Measurements from ENCODE around the gene ADRA1B. TPM values are rescaled to one million over a fixed set of nuclear protein-coding genes. Genes with fewer than 3 reads are reported as not detected.

The ADRA1B gene
- polyA plus RNA-seq, 2 of the 4 experiments (the other 2 are of a cell fraction): 4.4 to 8.5 TPM

DNA sequence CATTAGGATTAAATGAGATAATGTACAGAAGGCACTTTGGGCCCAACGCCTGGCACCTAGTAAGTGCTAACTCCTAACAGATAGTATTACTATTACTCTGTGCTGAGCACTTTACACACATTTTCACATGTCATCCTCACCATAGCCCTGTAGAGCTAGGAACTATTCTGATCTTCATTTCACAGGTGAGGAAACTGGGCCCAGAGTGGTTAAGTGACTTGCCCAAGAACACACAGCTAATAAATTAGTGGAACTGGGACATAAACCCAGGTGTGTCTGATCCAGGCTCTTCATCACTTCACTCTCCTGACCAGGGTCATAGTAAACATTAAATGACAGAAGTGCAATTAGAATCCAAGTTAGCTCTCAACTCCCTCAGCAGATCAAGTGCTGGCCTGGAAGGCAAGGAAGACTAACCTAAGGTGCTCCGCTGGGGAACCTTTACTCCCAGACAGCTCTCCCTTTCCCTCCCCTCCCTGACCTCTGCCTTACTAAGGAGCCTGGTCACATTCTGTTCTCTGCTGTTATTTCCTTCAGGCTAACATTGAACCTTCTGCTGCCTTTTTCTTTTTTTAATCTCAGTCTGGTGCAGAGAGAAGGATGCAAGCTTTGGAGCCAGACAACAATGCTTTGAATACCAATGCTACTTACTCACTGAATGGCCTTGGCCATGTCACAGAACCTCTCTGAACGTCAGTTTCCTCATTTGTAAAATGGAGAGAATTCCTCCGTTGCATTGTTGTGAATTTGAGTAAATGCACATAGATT is 4.1 kb upstream of the ADRA1B start:
- Histone ChIP-seq H3K4me1 (peaks cover 88% of the 10 kb centered on the region), H3K4me3 (peak overlapping the region; percentile 4; the same call in 1 of the 3 replicates), H3K27ac (peak overlapping the region; percentile 89 to 96), H3K9me3 (no peaks in the 10 kb centered on the region), H3K4me2 (peak overlapping the region; percentile 75)
- FAIRE-seq (peak; percentile 94), DNase-seq (ENCODE audit: low read depth in 1 of 2, low spot score in 1 of 2) (peak; percentile 36 to 78), ATAC-seq (peak; percentile 17 to 51; a peak in 5 of 6 replicates)
- TF ChIP-seq FOSL2 (IDR thresholded peaks at IDR 0.05): 0 out of 2 replicates have a peak, but pooled peaks have one; percentile 13
- TF ChIP-seq FOSL2 (CRISPR knock-in tag; IDR thresholded peaks at IDR 0.05): peak; percentile 86
- TF ChIP-seq TFCP2L1 (CRISPR knock-in tag; IDR thresholded peaks at IDR 0.05): no peak
- no peak for TF ChIP-seq EHF (CRISPR knock-in tag; IDR thresholded peaks at IDR 0.05)
- TF ChIP-seq, protein P1, sequence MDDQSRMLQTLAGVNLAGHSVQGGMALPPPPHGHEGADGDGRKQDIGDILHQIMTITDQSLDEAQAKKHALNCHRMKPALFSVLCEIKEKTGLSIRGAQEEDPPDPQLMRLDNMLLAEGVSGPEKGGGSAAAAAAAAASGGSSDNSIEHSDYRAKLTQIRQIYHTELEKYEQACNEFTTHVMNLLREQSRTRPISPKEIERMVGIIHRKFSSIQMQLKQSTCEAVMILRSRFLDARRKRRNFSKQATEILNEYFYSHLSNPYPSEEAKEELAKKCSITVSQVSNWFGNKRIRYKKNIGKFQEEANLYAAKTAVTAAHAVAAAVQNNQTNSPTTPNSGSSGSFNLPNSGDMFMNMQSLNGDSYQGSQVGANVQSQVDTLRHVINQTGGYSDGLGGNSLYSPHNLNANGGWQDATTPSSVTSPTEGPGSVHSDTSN (IDR thresholded peaks at IDR 0.05): 0 out of 2 replicates have a peak, but pooled peaks have one; percentile 39
- peak; percentile 64; the same call in 1 of the 2 replicates for TF ChIP-seq KDM1A (IDR thresholded peaks at IDR 0.05; ENCODE audit: low read depth)
- TF ChIP-seq CEBPB (IDR thresholded peaks at IDR 0.05): peak in 1 of 2 experiments; percentile 58; a peak in 1 of 4 replicates
- TF ChIP-seq JUN (IDR thresholded peaks at IDR 0.05): peak in 1 of 2 experiments; percentile 31; a peak in 3 of 5 replicates
- TF ChIP-seq HOXB5 (CRISPR knock-in tag; IDR thresholded peaks at IDR 0.05): no peak
- TF ChIP-seq, protein P2, sequence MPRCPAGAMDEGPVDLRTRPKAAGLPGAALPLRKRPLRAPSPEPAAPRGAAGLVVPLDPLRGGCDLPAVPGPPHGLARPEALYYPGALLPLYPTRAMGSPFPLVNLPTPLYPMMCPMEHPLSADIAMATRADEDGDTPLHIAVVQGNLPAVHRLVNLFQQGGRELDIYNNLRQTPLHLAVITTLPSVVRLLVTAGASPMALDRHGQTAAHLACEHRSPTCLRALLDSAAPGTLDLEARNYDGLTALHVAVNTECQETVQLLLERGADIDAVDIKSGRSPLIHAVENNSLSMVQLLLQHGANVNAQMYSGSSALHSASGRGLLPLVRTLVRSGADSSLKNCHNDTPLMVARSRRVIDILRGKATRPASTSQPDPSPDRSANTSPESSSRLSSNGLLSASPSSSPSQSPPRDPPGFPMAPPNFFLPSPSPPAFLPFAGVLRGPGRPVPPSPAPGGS (IDR thresholded peaks at IDR 0.05): no peak
- TF ChIP-seq, protein P3, sequence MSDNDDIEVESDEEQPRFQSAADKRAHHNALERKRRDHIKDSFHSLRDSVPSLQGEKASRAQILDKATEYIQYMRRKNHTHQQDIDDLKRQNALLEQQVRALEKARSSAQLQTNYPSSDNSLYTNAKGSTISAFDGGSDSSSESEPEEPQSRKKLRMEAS (IDR thresholded peaks at IDR 0.05): 0 out of 2 replicates have a peak, but pooled peaks have one; percentile 31
- peak; percentile 14 to 20; a peak in 1 of 5 replicates for TF ChIP-seq RAD21 (conservative IDR thresholded peaks at IDR 0.05 in 1 of 2, IDR thresholded peaks at IDR 0.05 in 1 of 2)
- peak; percentile 79; the same call in 1 of the 2 replicates for TF ChIP-seq GATA3 (IDR thresholded peaks at IDR 0.05; ENCODE audit: borderline replicate concordance)
- peak; percentile 79 for TF ChIP-seq ZFP36 (IDR thresholded peaks at IDR 0.05; ENCODE audit: borderline replicate concordance, partially characterized antibody)
- CTCF ChIA-PET: interaction anchor here (0.8 to 16.6 kb wide), 7 partner anchors 75 to 465 kb away, joined by 3 to 220 read pairs (median 4); no protein-coding TSS in a partner anchor
- whole genome bisulfite sequencing (ENCODE audit: missing lambda C conversion rate): 26% methylated on average over 4 of the region's 4 CpGs
- POLR2A ChIA-PET: interaction anchor here (0.6 to 1.4 kb wide), 4 partner anchors 139 to 461 kb away, joined by 3 to 4 read pairs (median 3); no protein-coding TSS in a partner anchor

DNA sequence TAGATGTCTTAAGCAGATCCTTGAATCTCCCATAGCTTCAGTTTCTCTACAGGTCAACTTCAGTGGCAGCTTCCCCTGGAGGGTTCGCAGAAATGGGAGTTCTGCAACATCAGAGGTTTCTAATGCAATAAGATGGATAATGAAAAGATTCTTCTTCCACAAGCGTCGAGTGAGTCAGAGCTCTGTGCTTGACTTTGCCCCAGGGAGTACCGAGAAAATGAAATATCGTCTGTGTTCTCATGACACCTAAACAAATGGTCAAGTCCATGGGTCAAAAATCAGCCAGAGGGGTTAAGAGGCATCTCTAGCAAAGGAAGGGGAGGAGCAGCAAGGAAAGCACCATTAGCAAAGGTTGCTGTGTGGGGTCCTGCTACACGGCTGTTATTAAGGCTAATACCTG is 3.2 kb upstream of the ADRA1B start:
- ChIA-PET POLR2A (interaction anchor here (0.9 to 1.4 kb wide), 3 partner anchors 140 to 462 kb away, joined by 3 to 4 read pairs (median 3); no protein-coding TSS in a partner anchor), CTCF (interaction anchor here (1.4 to 16.6 kb wide), 5 partner anchors 108 to 466 kb away, joined by 3 to 220 read pairs (median 4); no protein-coding TSS in a partner anchor)
- 0% methylated on average over 6 of the region's 6 CpGs for WGBS (ENCODE audit: missing lambda C conversion rate)
- Histone ChIP-seq H3K4me2 (peak overlapping the region; percentile 75), H3K4me1 (peaks cover 85% of the 10 kb centered on the region), H3K27ac (peak overlapping the region; percentile 89 to 96), H3K9me3 (no peaks in the 10 kb centered on the region), H3K4me3 (no peak overlapping the region; the same call in 2 of the 3 replicates)
- ATAC-seq: peak; percentile 44 to 56
- peak; percentile 97 for FAIRE-seq
- peak; percentile 70 to 94 for DNase-seq (ENCODE audit: low read depth in 1 of 2, low spot score in 1 of 2)
- TF ChIP-seq CHD2 (IDR thresholded peaks at IDR 0.05; ENCODE audit: low read length, partially characterized antibody) (no peak), RFX5 (IDR thresholded peaks at IDR 0.05) (no peak), FOSL2 (IDR thresholded peaks at IDR 0.05) (peak; percentile 86), FOSL2 (CRISPR knock-in tag; IDR thresholded peaks at IDR 0.05) (peak; percentile 91), SMC3 (IDR thresholded peaks at IDR 0.05) (peak; percentile 53), EP300 (IDR thresholded peaks at IDR 0.05) (peak; percentile 78 to 81; a peak in 2 of 5 replicates), NPAS2 (CRISPR knock-in tag; IDR thresholded peaks at IDR 0.05; ENCODE audit: borderline replicate concordance) (no peak), RNF2 (IDR thresholded peaks at IDR 0.05; ENCODE audit: borderline replicate concordance, low read depth) (no peak), TP53 (CRISPR knock-in tag; IDR thresholded peaks at IDR 0.05) (no peak), JUN (IDR thresholded peaks at IDR 0.05) (peak; percentile 84 to 86), RAD21 (conservative IDR thresholded peaks at IDR 0.05 in 1 of 2, IDR thresholded peaks at IDR 0.05 in 1 of 2) (peak in 1 of 2 experiments; percentile 62; a peak in 2 of 5 replicates)
- TF ChIP-seq, protein P4, sequence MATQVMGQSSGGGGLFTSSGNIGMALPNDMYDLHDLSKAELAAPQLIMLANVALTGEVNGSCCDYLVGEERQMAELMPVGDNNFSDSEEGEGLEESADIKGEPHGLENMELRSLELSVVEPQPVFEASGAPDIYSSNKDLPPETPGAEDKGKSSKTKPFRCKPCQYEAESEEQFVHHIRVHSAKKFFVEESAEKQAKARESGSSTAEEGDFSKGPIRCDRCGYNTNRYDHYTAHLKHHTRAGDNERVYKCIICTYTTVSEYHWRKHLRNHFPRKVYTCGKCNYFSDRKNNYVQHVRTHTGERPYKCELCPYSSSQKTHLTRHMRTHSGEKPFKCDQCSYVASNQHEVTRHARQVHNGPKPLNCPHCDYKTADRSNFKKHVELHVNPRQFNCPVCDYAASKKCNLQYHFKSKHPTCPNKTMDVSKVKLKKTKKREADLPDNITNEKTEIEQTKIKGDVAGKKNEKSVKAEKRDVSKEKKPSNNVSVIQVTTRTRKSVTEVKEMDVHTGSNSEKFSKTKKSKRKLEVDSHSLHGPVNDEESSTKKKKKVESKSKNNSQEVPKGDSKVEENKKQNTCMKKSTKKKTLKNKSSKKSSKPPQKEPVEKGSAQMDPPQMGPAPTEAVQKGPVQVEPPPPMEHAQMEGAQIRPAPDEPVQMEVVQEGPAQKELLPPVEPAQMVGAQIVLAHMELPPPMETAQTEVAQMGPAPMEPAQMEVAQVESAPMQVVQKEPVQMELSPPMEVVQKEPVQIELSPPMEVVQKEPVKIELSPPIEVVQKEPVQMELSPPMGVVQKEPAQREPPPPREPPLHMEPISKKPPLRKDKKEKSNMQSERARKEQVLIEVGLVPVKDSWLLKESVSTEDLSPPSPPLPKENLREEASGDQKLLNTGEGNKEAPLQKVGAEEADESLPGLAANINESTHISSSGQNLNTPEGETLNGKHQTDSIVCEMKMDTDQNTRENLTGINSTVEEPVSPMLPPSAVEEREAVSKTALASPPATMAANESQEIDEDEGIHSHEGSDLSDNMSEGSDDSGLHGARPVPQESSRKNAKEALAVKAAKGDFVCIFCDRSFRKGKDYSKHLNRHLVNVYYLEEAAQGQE (IDR thresholded peaks at IDR 0.05): no peak
- TF ChIP-seq, protein P3 (IDR thresholded peaks at IDR 0.05): peak; percentile 9; the same call in 1 of the 2 replicates
- TF ChIP-seq, protein P2 (IDR thresholded peaks at IDR 0.05): peak; percentile 67; the same call in 1 of the 3 replicates
- TF ChIP-seq, protein P5, sequence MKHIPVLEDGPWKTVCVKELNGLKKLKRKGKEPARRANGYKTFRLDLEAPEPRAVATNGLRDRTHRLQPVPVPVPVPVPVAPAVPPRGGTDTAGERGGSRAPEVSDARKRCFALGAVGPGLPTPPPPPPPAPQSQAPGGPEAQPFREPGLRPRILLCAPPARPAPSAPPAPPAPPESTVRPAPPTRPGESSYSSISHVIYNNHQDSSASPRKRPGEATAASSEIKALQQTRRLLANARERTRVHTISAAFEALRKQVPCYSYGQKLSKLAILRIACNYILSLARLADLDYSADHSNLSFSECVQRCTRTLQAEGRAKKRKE (CRISPR knock-in tag; IDR thresholded peaks at IDR 0.05; ENCODE audit: low read depth): peak; percentile 14; the same call in 1 of the 2 replicates

All from A549 (cell line).